GM06990 (cell line): ENCODE results near the gene LRRC37B.
A peak's percentile ranks its signal among the peaks of the same experiment; 100 is the strongest.
"Not testable (repeated sequence)": the region's sequence is repeated elsewhere in the genome, so short reads cannot be mapped to it uniquely, and the experiment has no call there.

Experiments
- DNase-seq: peaks from one replicate; pipeline ENCODE4 v3.0.0-alpha.2; 2011; ENCODE audit not compliant: insufficient read length; ENCODE audit errors: extremely low read depth
- H3K27me3 ChIP-seq: replicated peaks from 2 replicates; pipeline ENCODE4 v1.6.0; 2011; ENCODE audit warnings: low read length; ENCODE audit not compliant: control insufficient read depth, insufficient read depth
- H3K36me3 ChIP-seq: 2 replicates; pipeline ENCODE4 v1.5.1; 2011; ENCODE audit warnings: low read length; ENCODE audit not compliant: control insufficient read depth, insufficient read depth
- H3K4me3 ChIP-seq: replicated peaks from 2 replicates; pipeline ENCODE4 v1.5.1; 2011; ENCODE audit warnings: low read depth, mild to moderate bottlenecking, control low read depth, low read length
- TF ChIP-seq, protein P1 (sequence below): IDR thresholded peaks from 2 replicates; pipeline ENCODE4 v1.5.1; 2011; ENCODE audit warnings: low read length, control low read depth, mild to moderate bottlenecking, inconsistent platforms; ENCODE audit not compliant: insufficient read depth, poor library complexity, severe bottlenecking

LRRC37B gene

DNA sequence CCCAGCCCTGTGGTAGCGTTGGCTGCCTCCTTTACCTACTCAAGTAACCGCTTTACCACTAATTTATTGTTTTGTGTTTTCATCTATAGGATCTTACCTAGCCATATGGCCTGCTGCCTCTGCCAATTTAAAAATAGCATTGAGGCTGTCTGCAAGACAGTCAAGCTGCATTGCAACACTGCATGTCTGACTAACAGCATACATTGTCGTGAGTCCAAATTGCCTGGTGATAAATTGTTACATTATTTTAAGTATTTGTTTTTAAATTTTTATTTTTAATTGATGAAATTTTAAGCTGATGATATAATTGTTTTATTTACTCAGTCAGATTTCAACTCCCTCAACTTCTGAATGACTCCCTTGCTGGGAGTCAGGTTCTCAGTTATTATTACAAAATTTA lies 38.4 kb downstream of the LRRC37B start:
- H3K36me3 ChIP-seq, H3K27me3 ChIP-seq, DNase-seq, H3K4me3 ChIP-seq: not testable (repeated sequence)

DNA sequence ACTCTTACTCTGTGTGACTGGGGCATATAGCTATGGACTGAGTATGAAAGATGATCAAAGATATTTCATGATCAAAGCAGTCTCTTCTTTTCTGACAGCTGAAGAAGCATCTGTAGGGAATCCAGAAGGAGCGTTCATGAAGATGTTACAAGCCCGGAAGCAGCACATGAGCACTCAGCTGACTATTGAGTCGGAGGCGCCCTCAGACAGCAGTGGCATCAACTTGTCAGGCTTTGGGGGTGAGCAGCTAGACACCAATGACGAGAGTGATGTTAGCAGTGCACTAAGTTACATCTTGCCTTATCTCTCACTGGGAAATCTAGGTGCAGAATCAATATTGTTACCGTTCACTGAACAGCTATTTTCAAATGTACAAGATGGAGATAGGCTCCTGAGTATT lies 40.5 kb downstream of the LRRC37B start:
- not testable (repeated sequence) for H3K27me3 ChIP-seq, DNase-seq, H3K4me3 ChIP-seq, H3K36me3 ChIP-seq

DNA sequence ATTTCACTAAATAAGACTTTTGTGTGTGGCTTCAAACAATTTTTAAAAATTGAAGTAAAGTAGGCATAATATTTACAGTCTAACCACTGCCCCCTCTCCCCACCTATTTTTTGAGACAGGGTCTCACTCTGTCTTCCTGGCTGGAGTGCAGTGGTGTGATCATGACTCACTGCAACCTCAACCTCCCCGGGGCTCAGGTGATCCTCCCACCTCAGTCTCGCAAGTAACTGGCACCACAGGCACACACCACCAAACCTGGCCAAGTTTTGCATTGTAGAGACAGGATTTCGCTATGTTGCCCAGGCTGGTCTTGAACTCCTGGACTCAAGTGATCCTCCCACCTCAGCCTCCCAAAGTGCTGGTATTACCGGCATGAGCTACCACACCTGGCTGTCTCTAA lies 47.8 kb downstream of the LRRC37B start:
- not testable (repeated sequence) for H3K27me3 ChIP-seq, H3K36me3 ChIP-seq, H3K4me3 ChIP-seq, DNase-seq

DNA sequence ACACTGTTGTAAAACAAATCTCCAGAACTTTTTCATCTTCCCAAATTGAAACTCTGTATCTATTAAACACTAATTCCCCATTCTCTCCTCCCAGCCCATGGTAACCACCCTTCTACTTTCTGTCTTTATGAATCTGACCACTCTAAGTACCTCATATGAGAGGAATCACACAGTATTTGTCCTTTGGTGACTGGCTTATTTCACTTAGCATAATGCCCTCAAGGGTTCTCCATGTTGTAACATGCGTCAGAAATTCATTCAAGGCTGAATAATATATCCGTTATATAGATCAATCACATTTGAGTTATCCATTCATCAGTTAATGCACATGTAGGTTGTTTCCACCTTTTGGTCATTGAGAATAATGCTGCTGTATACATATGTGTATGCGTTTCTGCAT lies 48.2 kb downstream of the LRRC37B start:
- H3K36me3 ChIP-seq, DNase-seq, H3K4me3 ChIP-seq, H3K27me3 ChIP-seq: not testable (repeated sequence)

- not testable (repeated sequence) for H3K36me3 ChIP-seq, DNase-seq, H3K27me3 ChIP-seq, H3K4me3 ChIP-seq
These were observed 49.3 kb downstream of the LRRC37B start for GRCh38 chr17:32056500-32056899.

DNA sequence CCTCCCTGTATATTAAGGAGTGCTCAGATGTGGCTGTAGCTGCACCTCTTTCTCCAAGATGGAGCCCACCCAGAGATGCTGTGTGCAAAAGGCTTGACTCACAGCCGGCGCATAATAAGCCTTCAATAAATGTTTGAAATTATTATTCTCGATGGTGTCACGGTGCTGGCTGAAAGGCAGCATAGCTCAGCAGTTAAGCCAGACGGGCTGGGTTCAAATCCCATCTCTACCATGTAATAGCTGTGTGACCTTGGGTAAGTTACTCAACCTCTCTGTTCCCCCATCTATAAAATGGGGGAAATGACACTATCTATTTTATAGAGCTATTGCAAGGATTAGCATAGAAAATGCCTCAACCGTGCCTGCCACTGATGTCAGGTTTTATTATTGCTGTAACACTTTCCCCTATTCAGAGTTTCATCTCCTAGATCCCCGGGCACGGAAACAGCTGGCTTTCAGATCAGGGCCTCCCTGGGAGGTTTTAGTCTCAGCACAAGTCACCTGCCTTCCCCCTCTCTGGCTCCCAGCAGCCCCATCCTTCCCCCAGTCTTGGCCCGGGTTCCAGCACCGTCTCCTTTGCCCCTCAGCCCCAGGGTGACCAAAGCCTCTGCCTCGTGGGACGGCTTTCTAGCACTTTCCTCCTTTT lies 50.4 kb downstream of the LRRC37B start:
- H3K36me3 ChIP-seq, DNase-seq: not testable (repeated sequence)

GRCh38 chr17:32060695-32061094 lies 53.5 kb downstream of the LRRC37B start:
- not testable (repeated sequence) for H3K27me3 ChIP-seq, DNase-seq, H3K4me3 ChIP-seq, H3K36me3 ChIP-seq

More for the DNA sequence above, 50.4 kb downstream of the LRRC37B start:
- H3K27me3 ChIP-seq, H3K4me3 ChIP-seq: not testable (repeated sequence)

DNA sequence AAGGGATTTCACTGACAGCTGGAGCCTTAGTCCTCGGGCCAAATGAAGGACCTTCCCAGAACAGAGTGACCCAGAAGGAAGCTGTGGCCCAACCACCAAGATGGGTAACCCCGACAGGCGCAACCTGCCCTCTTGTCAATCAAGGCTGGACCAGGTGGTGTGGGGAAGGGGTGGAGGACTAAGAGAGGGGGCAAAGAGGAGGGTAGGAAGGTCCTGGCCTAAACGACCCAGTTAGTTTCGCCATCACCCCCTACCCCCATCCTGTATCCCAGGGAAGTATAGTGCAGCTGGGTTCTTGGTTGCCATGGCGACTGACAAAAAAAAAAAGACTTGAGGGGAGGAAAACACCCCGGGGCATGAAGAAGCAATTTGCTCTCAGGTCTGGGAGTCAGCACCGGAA lies 54.7 kb downstream of the LRRC37B start:
- H3K36me3 ChIP-seq, H3K27me3 ChIP-seq, DNase-seq, H3K4me3 ChIP-seq: not testable (repeated sequence)

DNA sequence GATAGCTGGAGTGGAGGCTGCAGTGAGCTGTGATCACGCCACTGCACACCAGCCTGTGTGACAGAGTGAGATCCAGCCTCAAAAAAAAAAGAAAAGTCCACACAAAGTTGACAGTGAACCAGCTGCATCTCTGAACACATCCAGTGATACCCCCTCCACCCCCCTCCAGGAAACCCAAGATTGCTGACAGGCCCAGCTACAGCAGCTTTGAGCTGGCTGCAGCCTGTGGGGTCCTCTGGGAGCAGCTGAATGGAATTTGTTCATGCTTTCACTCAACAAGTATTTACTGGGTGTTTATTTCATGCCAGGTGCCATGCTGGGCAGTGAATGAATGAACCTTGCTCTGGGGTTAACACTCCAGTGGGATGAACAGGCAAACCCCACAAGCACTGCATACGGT lies 56.9 kb downstream of the LRRC37B start:
- H3K36me3 ChIP-seq, H3K27me3 ChIP-seq, DNase-seq, H3K4me3 ChIP-seq: not testable (repeated sequence)

DNA sequence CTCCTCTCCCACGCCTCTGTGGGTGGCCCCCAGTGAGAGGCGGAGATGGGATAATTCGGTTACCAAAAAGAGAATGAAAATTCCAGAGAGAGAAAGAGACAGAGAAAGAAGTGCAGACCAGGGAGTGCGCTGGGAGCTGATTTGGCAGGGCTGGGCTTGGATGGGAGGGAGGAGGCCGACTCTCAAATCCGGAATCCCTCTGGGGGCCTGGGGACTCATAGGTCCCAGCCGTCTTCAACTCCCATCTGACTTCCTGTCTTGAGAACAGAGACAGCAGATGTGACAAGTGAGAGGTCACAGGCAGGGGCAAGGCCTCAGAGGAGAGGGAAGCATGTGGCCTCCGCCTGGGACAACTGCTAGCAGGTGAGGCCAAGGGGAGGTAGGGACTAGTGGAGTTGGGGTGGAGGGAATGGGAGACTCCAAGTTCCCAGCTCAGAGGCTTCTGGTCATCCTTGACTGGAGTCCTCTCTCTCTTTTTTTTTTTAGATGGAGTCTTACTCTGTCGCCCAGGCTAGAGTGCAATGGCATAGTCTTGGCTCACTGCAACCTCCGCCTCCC lies 59.0 kb downstream of the LRRC37B start:
- not testable (repeated sequence) for H3K4me3 ChIP-seq, DNase-seq, H3K36me3 ChIP-seq, H3K27me3 ChIP-seq

- TF ChIP-seq, protein P1, sequence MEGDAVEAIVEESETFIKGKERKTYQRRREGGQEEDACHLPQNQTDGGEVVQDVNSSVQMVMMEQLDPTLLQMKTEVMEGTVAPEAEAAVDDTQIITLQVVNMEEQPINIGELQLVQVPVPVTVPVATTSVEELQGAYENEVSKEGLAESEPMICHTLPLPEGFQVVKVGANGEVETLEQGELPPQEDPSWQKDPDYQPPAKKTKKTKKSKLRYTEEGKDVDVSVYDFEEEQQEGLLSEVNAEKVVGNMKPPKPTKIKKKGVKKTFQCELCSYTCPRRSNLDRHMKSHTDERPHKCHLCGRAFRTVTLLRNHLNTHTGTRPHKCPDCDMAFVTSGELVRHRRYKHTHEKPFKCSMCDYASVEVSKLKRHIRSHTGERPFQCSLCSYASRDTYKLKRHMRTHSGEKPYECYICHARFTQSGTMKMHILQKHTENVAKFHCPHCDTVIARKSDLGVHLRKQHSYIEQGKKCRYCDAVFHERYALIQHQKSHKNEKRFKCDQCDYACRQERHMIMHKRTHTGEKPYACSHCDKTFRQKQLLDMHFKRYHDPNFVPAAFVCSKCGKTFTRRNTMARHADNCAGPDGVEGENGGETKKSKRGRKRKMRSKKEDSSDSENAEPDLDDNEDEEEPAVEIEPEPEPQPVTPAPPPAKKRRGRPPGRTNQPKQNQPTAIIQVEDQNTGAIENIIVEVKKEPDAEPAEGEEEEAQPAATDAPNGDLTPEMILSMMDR, result peak; percentile 30
- H3K27me3 ChIP-seq, H3K36me3 ChIP-seq, DNase-seq, H3K4me3 ChIP-seq: not testable (repeated sequence)
These were observed 59.9 kb downstream of the LRRC37B start for GRCh38 chr17:32066863-32067642.

DNA sequence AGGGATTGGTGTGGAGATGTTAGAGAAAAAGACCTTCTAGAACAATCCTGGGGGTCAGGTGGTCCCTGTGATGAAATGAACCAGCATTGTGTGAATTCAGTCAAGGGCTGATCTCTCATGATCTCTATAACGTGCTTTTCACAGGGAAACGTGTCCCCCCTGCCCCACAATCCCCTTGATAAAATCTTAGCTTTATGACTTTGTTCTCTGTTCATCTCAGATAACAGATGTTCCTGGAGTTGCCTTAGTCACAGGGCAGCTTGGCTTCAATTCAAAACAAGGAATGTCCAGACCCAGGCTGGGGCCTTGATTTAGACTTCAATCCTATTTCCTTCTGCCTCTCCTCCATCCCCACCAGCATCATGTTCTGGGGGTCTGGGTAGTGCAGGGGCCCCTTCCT lies 61.9 kb downstream of the LRRC37B start:
- not testable (repeated sequence) for H3K36me3 ChIP-seq, DNase-seq, H3K4me3 ChIP-seq, H3K27me3 ChIP-seq

- H3K4me3 ChIP-seq, H3K36me3 ChIP-seq, DNase-seq, H3K27me3 ChIP-seq: not testable (repeated sequence)
These were observed 64.8 kb downstream of the LRRC37B start for GRCh38 chr17:32071961-32072360.
